ENCODE results near the gene PGBD5. TPM values are rescaled to one million over a fixed set of nuclear protein-coding genes. Genes with fewer than 3 reads are reported as not detected.

The PGBD5 gene
- total RNA-seq, 1 donor: not detected

DNA sequence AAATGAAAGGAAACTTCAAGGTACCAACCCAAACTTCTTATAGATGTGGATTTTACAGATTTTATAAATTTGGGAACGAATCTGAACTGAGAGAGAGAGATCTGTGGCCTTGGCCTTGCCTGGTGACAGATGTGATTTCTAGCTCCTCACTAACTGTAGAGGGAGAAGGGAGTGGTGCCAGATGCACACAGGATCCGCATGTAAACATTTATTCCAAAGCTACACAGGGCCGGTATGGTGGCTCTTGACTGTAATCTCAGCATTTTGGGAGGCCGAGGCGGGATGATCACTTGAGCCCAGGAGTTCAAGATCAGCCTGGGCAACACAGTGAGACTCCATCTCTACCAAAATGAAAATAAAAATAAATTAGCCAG, 77.1 kb downstream of the PGBD5 start:
- no peak for DNase-seq (ENCODE audit: low read depth)
- TF ChIP-seq, protein P1, sequence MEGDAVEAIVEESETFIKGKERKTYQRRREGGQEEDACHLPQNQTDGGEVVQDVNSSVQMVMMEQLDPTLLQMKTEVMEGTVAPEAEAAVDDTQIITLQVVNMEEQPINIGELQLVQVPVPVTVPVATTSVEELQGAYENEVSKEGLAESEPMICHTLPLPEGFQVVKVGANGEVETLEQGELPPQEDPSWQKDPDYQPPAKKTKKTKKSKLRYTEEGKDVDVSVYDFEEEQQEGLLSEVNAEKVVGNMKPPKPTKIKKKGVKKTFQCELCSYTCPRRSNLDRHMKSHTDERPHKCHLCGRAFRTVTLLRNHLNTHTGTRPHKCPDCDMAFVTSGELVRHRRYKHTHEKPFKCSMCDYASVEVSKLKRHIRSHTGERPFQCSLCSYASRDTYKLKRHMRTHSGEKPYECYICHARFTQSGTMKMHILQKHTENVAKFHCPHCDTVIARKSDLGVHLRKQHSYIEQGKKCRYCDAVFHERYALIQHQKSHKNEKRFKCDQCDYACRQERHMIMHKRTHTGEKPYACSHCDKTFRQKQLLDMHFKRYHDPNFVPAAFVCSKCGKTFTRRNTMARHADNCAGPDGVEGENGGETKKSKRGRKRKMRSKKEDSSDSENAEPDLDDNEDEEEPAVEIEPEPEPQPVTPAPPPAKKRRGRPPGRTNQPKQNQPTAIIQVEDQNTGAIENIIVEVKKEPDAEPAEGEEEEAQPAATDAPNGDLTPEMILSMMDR (IDR thresholded peaks at IDR 0.05; ENCODE audit: insufficient read depth, low read depth, low read length): no peak
- no peak overlapping the region for H3K4me3 ChIP-seq (ENCODE audit: low read depth, low read length)

DNA sequence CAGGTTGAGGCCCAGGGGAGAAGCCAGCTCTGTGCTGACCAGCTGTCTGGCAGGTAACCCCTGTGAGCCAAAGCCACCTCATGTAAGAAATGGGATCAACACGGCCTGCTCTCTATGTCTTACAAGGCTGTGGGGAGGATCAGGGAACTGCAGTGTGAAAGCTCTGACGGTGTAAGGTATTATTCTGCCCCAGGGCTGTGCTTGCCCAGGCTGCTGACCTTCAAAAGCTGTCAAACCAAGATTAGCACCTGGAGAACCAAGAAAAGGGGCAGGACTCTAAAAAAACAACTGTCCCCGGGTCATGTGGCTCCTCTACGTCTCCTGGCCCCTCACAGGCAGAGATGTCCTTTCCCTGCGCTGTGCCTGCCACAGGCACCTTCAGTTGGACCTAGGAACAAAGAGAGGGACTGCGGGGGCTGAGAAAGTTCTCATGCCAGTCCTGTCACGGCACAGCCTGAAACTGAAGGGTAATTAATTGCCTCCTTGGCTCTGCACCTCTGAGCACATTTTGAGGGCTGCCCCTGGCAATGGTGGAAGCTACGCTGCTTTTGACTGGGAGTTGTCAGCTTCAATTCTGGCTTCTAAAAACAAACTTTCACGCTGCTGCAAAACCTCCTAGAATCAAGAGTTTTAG, 77.6 kb downstream of the PGBD5 start:
- TF ChIP-seq, protein P1 (IDR thresholded peaks at IDR 0.05; ENCODE audit: insufficient read depth, low read depth, low read length): no peak
- no peak for DNase-seq (ENCODE audit: low read depth)
- no peak overlapping the region for H3K4me3 ChIP-seq (ENCODE audit: low read depth, low read length)

DNA sequence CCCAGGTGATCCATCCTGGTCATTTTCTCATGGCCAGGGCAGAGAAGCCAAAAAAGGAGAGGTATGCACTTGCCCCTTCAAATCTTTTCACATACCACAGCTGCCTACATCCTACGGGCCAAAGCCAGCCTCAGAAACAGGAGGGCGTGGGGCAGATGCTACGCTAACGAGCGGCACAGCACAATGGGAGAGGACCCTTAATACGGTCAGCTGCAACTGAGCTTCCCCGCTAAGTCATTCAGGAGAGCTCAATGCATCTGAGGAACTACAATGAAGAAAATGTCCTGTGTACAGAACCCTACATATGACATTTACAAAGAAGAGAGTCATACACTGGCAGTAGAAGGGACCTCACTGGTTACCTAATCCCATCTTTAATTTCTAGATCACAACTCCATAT, 78.2 kb downstream of the PGBD5 start:
- no peak for DNase-seq (ENCODE audit: low read depth)

DNA sequence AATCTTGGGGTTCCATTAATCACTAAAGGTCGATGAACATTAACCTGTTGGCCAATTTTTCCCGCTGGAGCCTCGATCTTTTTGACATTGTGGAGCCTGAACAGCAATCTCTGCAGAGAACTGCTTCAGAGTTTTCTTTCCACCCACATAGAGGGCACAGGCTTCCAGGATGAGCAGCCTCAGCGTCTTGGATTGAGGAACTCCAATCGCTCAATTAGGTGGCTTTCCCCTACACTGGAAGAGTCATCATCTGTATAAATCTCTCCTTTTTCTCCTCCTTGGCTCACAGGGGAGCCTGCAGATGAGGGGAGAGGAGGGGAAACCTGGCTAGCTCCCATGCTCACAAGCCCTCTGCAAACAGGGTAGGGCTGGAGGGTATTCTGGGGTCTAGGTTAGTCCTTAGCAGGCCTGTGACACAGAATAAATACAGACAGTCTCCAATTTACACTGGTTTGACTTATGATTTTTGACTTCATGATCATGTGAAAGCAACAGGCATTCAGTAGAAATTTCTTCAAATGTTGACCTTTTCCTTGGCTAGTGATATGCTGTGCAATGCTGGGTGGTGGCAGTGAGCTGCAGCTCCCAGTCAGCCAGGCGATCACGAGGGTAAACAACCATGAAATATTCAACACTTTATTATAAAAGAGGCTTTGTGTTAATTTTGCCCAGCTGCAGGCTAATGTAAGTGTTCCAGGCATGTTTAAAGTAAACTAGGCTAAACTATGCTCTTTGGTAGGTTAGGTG, 80.8 kb downstream of the PGBD5 start:
- no peak overlapping the region for H3K4me3 ChIP-seq (ENCODE audit: low read depth, low read length)
- TF ChIP-seq, protein P1 (IDR thresholded peaks at IDR 0.05; ENCODE audit: insufficient read depth, low read depth, low read length): no peak
- DNase-seq (ENCODE audit: low read depth): no peak

More for the DNA sequence above, 78.2 kb downstream of the PGBD5 start:
- no peak overlapping the region for H3K4me3 ChIP-seq (ENCODE audit: low read depth, low read length)
- TF ChIP-seq, protein P1 (IDR thresholded peaks at IDR 0.05; ENCODE audit: insufficient read depth, low read depth, low read length): no peak

DNA sequence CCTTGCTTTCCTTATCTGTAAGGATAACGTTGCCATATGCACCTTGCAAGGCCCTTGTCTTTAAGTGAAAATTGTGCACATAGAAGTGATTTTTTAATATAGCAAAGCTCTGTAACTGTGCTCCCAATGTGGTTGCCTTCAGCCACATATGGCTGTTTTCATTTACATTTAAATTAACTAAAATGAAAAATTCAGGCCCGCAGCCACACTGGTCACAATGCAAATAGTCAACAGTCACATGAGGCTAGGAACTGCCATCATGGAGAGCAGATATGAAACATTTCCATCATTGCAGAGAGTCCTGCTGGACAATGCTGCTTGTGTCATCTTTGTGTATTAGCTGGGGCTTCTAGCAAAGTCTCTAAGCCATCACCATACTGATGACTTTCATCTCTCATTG, 83.4 kb downstream of the PGBD5 start:
- TF ChIP-seq, protein P1 (IDR thresholded peaks at IDR 0.05; ENCODE audit: insufficient read depth, low read depth, low read length): no peak
- DNase-seq (ENCODE audit: low read depth): no peak
- H3K4me3 ChIP-seq (ENCODE audit: low read depth, low read length): no peak overlapping the region

DNA sequence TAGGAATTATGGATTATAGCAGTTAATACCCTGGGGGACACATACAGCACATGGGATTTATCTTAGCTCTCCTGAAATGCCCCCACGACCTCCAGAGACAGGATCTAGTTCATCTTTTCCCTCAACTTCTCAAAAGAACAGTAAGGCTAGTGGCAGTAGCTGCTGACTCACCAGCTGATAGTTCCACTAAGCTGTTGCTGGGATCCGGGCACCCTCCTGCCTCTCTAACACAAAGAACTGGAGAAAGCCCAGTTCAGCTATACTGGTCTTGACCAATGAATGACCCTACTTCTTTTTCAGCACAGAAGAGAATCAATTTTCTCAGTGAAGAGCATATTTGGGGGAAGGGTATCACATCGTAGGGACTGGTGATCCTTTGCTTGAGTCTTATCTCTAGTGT, 84.1 kb downstream of the PGBD5 start:
- no peak for DNase-seq (ENCODE audit: low read depth)
- H3K4me3 ChIP-seq (ENCODE audit: low read depth, low read length): no peak overlapping the region
- TF ChIP-seq, protein P1 (IDR thresholded peaks at IDR 0.05; ENCODE audit: insufficient read depth, low read depth, low read length): no peak

Data from fibroblast of villous mesenchyme (primary cell).